ENCODE data around the gene ZNF423. TPM values are rescaled to one million over a fixed set of nuclear protein-coding genes. Genes with fewer than 3 reads are reported as not detected.

The ZNF423 gene
- total RNA-seq, 2 experiments from 2014 or later, result not detected

GRCh38 chr16:49601576-49601975 lies 254.3 kb downstream of the ZNF423 start:
- ChIA-PET CTCF (no interaction called here), POLR2A (no interaction called here)

GRCh38 chr16:49600976-49601375 lies 254.9 kb downstream of the ZNF423 start:
- ChIA-PET CTCF (no interaction called here), POLR2A (no interaction called here)

- CTCF ChIA-PET, result no interaction called here
- POLR2A ChIA-PET, result no interaction called here
Observed at GRCh38 chr16:49600536-49600935, 255.4 kb downstream of the ZNF423 start.

GRCh38 chr16:49599704-49600103 lies 256.2 kb downstream of the ZNF423 start:
- CTCF ChIA-PET, result no interaction called here
- POLR2A ChIA-PET, result no interaction called here

GRCh38 chr16:49599281-49599680 lies 256.6 kb downstream of the ZNF423 start:
- CTCF ChIA-PET, result no interaction called here
- POLR2A ChIA-PET, result no interaction called here

- CTCF ChIA-PET, result interaction anchor here (0.9 kb wide), 1 partner anchor 106 kb away, joined by 3 read pairs; no protein-coding TSS in a partner anchor
- POLR2A ChIA-PET, result no interaction called here
Observed at GRCh38 chr16:49598383-49599170, 257.3 kb downstream of the ZNF423 start.

GRCh38 chr16:49597796-49598195 lies 258.1 kb downstream of the ZNF423 start:
- ChIA-PET CTCF (interaction anchor here (0.9 kb wide), 1 partner anchor 106 kb away, joined by 3 read pairs; no protein-coding TSS in a partner anchor), POLR2A (no interaction called here)

GRCh38 chr16:49596648-49597291 lies 259.1 kb downstream of the ZNF423 start:
- POLR2A ChIA-PET, result no interaction called here
- CTCF ChIA-PET, result no interaction called here

- ChIA-PET CTCF (no interaction called here), POLR2A (no interaction called here)
Observed at GRCh38 chr16:49596068-49596467, 259.8 kb downstream of the ZNF423 start.

GRCh38 chr16:49594685-49595498 lies 261.0 kb downstream of the ZNF423 start:
- ChIA-PET CTCF (no interaction called here), POLR2A (no interaction called here)

- ChIA-PET CTCF (interaction anchor here (2.6 kb wide), 1 partner anchor 186 kb away, joined by 12 read pairs; no protein-coding TSS in a partner anchor), POLR2A (no interaction called here)
Observed at GRCh38 chr16:49594153-49594552, 261.8 kb downstream of the ZNF423 start.

GRCh38 chr16:49593424-49594040 lies 262.4 kb downstream of the ZNF423 start:
- POLR2A ChIA-PET, result no interaction called here
- CTCF ChIA-PET, result interaction anchor here (0.5 to 2.6 kb wide), 4 partner anchors 151 to 1065 kb away, joined by 3 to 12 read pairs (median 4); no protein-coding TSS in a partner anchor

GRCh38 chr16:49592546-49593423 lies 263.1 kb downstream of the ZNF423 start:
- CTCF ChIA-PET, result interaction anchor here (0.9 to 2.6 kb wide), 5 partner anchors 9 to 185 kb away, joined by 3 to 12 read pairs (median 3); no protein-coding TSS in a partner anchor

GRCh38 chr16:49590166-49590871 lies 265.6 kb downstream of the ZNF423 start:
- POLR2A ChIA-PET, result no interaction called here
- CTCF ChIA-PET, result no interaction called here

More at GRCh38 chr16:49592546-49593423, 263.1 kb downstream of the ZNF423 start:
- POLR2A ChIA-PET, result no interaction called here

GRCh38 chr16:49589544-49590031 lies 266.3 kb downstream of the ZNF423 start:
- ChIA-PET CTCF (interaction anchor here (1.2 kb wide), 1 partner anchor 97 kb away, joined by 5 read pairs; no protein-coding TSS in a partner anchor), POLR2A (interaction anchor here (0.6 kb wide), 1 partner anchor 173 kb away, joined by 9 read pairs; no protein-coding TSS in a partner anchor)

GRCh38 chr16:49588729-49589384 lies 267.1 kb downstream of the ZNF423 start:
- CTCF ChIA-PET, result interaction anchor here (1.2 to 1.5 kb wide), 2 partner anchors 96 to 181 kb away, joined by 3 to 5 read pairs; no protein-coding TSS in a partner anchor
- POLR2A ChIA-PET, result interaction anchor here (0.6 kb wide), 1 partner anchor 172 kb away, joined by 9 read pairs; no protein-coding TSS in a partner anchor

GRCh38 chr16:49588026-49588425 lies 267.9 kb downstream of the ZNF423 start:
- POLR2A ChIA-PET, result no interaction called here
- CTCF ChIA-PET, result interaction anchor here (1.2 to 1.5 kb wide), 2 partner anchors 96 to 180 kb away, joined by 3 to 5 read pairs; no protein-coding TSS in a partner anchor
